CMK (cell line): ENCODE results near the gene FBXO47.
"Not testable (repeated sequence)": the region's sequence is repeated elsewhere in the genome, so short reads cannot be mapped to it uniquely, and the experiment has no call there.

Source experiments
- DNase-seq: peaks from one replicate; pipeline ENCODE4 v3.0.0-alpha.2; 2010; ENCODE audit warnings: low read depth

The FBXO47 gene

DNA sequence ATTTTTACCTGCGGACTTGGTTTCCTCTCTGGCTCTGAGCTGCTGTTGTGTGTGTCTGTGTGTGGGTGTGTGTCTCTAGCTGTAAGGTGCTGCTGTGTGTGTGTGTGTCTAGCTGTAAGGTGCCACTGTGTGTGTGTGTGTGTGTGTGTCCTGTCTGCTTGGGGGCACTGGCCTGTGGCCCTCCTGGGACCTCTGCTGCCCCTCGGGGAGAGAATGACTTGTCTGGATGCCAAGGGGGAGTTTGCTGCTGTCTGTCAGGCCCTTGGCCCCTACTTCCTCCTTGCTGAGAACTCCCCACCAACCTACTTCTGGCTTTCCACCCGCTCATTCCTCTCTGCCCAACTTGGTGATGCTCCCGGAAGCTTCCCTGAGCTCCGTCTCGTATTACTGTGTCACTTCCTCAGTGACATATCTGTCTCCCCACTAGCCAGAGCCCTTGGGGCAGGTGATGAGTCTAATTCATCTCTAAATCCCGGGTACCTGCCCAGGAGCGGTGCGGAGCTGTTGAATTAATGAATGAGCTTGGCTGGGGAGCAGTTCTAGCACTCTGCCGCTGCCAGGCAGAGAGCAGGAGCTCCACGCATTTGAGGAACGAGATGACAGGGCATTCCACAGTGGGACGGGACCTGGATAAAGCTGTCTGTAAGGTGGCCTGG is 45.3 kb downstream of the FBXO47 start:
- DNase-seq = no peak

DNA sequence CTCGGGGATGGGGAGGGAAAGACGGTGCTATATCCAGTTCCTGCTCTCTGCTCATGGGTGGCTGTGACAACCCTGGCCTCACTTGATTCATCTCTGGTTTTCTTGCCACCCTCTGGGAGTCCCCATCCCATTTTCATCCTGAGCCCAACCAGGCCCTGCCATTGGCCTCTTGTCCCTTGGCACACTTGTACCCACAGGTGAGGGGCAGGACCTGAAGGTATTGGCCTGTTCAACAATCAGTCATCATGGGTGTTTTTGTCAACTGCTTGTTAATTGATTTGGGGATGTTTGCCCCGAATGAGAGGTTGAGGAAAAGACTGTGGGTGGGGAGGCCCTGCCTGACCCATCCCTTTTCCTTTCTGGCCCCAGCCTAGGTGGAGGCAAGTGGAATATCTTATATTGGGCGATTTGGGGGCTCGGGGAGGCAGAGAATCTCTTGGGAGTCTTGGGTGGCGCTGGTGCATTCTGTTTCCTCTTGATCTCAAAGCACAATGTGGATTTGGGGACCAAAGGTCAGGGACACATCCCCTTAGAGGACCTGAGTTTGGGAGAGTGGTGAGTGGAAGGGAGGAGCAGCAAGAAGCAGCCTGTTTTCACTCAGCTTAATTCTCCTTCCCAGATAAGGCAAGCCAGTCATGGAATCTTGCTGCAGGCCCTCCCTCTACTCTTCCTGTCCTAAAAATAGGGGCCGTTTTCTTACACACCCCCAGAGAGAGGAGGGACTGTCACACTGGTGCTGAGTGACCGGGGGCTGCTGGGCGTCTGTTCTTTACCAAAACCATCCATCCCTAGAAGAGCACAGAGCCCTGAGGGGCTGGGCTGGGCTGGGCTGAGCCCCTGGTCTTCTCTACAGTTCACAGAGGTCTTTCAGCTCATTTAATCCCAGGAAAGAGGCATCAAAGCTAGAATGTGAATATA is 46.6 kb downstream of the FBXO47 start:
- DNase-seq = no peak

DNA sequence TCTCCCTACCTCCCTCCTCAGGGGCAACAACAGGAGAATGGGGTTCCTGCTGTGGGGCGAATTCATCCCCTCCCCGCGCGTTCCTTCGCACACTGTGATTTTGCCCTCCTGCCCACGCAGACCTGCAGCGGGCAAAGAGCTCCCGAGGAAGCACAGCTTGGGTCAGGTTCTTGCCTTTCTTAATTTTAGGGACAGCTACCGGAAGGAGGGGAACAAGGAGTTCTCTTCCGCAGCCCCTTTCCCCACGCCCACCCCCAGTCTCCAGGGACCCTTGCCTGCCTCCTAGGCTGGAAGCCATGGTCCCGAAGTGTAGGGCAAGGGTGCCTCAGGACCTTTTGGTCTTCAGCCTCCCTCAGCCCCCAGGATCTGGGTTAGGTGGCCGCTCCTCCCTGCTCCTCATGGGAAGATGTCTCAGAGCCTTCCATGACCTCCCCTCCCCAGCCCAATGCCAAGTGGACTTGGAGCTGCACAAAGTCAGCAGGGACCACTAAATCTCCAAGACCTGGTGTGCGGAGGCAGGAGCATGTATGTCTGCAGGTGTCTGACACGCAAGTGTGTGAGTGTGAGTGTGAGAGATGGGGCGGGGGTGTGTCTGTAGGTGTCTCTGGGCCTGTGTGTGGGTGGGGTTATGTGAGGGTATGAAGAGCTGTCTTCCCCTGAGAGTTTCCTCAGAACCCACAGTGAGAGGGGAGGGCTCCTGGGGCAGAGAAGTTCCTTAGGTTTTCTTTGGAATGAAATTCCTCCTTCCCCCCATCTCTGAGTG is 47.7 kb downstream of the FBXO47 start:
- no peak for DNase-seq

DNA sequence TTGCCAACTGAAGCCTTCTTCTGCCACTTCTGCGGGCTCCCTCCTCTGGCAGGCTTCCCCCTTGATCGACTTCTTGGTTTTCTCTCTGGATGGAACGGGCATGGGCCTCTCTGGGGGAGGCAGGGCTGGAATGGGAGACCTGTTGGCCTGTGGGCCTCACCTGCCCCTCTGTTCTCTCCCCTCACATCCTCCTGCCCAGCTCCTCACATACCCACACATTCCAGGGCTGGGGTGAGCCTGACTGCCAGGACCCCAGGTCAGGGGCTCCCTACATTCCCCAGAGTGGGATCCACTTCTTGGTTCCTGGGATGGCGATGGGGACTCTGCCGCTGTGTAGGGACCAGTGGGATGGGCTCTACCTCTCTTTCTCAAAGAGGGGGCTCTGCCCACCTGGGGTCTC is 48.3 kb downstream of the FBXO47 start:
- no peak for DNase-seq

DNA sequence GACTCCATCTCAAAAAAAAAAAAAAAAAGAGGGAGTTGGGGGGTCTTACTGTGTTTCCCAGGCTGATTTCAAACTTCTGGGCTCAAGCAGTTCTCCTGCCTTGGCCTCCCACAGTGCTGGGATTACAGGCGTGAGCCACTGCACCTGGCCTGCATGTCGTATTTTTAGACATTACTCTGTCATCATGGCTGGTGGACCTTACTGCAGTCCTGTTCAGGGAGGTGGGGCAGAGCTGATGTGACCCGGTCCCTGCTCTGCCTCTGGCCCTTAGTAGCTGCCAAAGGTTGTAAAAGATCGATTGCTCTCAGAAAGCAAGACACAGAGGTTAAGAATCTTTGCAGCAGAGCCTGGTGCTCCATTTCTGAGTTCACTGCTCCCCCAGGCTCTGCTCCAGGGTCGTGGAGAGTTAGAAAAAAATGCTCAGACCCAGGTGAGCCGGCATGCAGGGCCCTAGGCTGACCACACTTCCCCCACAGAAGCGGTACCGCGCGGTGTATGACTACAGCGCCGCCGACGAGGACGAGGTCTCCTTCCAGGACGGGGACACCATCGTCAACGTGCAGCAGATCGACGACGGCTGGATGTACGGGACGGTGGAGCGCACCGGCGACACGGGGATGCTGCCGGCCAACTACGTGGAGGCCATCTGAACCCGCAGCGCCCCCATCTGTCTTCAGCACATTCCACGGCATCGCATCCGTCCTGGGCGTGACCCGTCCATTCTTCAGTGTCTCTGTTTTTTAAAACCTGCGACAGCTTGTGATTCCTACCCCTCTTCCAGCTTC is 48.9 kb downstream of the FBXO47 start:
- DNase-seq = no peak

DNA sequence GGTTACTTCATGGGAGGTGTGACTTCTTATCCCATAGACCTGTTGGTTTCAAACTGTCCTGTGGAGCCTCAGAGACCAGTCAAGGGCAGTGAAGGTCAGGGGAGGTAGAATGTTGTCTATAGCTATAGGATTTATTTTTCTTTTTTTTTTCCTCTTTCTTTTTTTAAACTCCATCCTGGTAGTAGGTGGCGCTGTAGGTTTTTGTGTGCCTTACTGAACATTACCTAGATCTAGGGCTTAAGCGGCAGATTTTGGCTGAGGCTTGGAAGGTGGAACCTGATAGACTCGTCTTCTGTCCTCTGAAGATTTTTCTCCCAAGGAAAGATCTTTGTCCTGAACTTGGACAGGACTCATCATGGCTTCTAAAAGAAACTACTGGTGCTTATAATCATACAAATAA is 49.9 kb downstream of the FBXO47 start:
- DNase-seq = no peak

DNA sequence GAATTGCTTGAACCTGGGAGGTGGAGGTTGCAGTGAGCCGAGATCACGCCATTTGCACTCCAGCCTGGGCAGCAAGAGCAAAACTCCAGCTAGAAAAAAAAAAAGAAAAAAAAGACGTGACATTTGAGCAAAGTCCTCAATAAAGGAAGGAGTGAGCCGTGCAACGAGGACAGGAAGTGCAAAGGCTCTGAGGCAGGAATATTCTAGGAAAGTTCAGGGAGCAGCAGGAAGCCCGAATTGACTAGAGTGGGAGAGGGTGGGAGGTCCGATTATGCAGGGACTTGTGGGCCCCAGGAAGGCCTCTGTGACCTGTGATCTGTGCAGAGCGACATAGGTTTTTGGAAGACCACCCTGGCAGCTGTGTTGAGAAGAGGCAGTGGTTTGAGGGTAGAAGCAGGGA is 50.4 kb downstream of the FBXO47 start:
- no peak for DNase-seq

DNA sequence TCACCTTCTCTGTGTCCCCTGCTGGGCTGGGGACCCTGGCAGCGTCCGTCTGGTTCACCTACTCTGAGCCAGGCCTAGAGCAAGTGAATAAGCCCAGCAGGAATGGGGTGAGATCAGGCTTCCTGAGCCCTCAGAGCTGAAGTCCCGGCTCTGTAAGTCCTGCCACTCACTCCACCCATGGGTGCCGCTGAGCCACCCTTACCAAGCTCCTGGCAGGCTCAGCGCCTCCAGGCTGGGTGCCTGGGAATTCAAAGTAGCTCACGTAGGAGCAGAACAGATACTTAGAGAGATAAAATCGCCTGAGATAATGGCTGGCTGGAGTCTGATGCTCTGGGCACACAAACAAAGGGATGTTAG is 51.6 kb downstream of the FBXO47 start:
- no peak for DNase-seq

DNA sequence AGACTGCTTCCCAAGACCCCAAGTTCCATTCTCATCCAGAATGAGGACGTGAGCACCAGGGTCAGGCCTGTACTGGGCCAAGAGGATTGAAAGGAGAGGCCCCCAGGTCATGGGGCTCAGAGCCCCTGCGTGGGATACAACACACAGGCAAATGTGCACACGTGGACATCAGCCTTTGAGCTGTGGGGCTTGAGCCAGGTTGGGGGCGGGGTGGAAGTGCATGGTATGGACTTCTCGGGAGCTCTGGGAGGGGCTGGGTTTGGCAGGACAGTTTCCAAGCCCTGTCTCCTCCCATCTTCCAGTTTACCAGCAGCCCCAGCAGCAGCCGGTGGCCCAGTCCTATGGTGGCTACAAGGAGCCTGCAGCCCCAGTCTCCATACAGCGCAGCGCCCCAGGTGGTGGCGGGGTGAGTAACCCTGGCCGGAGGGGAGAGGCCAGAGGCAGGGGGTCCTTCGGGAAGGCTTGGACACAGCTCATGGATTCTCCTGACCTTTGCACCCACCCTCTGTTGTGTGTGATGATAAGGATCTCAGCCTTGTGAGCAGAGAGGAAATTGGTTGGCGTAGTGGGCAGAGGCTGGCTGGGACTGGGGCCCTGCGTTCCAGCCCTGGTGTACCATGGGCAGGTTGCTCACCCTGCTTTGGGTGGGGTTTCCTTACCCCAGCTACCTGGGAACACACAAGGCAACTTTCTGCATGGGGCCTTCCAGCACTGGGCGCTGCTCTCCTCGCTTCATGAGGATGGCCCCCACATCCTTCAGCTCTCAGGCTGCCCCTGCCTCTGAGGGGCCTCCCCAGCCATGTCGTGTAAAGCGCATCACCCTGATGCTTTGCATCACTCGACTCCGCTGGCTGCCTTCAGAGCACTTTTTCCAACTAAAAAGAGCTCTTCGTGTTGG is 52.2 kb downstream of the FBXO47 start:
- DNase-seq = no peak

DNA sequence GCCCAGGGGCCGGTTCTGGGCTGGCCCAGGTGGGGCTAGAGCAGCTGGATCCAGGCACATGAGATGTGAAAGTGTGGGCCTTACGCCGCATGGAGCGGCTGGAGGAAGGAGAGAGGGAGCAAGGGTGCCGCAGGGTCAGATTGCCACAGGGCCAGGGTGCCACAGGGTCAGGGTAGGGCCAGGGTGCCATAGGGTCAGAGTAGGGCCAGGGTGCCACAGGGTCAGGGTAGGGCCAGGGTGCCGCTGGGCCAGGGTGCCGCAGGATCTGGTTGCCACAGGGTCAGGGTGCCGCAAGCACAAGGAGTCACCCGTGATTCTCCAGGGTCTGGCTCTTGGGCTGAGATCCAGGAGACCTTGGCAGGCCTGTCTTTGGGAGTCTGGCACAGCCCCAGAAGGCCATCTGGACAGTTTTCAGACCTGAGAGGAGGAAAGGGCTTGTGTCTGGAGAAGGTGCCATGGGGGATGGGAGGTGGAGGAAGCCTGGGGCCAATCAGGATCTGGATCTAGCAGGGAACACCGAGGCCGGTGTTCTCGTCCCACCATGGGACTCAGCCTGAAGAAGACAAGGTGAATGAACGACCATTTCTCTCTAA is 54.9 kb downstream of the FBXO47 start:
- no peak for DNase-seq

DNA sequence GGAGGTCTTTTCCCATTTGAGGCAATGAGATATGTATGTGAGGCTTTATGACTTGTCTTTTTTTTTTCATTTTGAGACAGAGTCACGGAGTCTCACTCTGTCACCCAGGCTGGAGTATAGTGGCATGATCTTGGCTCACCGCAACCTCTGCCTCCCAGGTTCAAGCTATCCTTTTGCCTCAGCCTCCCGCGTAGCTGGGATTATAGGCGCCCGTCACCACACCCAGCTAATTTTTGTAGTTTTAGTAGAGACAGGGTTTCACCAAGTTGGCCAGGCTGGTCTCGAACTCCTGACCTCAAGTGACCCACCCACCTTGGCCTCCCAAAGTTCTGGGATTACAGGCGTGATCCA is 55.5 kb downstream of the FBXO47 start:
- DNase-seq = not testable (repeated sequence)

DNA sequence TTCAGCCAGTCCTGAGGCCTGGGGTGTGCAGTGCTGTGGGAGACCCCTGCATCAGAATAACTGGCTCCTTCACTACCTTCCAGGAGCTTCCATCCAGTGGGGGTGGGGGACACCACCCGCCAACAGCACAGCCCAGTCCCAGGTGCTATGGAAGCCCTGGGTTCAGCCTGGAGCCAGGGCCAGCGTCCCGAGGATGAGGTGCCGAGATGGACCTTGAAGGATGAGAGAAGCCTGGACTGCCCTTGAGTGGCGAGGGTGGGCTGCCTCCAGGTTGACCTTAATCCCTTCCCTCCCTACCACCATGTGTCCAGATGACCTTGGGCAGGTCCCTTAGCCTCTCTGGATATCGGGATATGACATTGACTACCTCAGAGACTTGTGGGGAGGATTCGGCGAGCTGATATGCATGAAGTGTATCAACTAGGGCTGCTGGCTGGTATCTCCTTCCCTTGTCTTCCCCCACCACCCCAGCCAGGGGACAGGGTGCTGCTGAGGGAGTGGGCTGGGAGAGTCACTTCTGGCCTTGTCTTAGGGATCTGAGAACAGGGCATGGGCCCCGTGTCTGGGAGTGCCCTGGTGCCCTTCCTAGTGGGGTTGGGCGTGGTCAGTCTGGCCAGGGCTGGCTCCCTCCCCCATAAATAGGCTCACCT is 56.0 kb downstream of the FBXO47 start:
- DNase-seq = no peak

DNA sequence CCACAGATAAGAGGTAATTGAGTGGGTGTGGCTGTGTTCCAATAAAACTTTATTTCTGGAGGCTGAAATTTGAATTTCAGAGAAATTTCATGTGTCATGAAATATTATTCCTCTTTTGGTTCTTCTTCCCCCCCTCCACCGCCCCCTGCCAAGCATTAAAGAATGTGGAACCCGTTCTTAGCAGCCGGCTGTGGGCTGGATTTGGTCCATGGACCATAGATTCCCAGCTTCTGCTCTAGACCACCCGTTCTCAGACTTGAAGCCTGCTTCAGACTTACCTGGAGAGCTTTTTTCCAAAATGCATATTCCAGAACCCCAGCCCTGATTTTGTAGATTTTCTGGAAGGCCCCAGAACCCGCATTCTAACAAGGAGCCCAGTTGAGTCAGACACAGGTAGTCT is 56.9 kb downstream of the FBXO47 start:
- DNase-seq = no peak

DNA sequence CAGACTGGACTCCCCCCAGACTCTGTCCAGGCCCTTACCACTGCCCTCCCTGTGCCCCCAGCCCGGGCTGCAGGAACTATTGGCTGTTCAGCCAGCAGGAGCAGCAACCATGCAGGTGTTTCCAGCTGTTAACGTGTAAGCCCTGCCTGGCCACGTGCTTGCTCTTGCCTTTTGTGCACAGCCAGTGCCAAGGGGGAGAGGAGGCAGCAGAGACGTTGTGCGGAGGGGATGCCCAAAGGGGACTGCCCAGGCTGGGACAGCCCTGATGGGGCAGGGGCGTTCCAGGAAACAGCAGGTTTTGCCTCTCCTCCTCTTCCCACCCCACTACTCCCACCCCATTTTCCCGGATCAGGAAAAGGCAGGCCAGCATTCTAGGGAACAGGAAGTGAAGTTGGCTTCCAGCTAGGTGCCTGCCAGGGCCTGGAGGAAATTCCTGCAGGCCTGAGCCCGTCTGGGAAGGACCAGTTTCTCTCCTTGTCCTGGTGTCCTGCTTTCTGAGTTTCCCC is 58.5 kb downstream of the FBXO47 start:
- no peak for DNase-seq

DNA sequence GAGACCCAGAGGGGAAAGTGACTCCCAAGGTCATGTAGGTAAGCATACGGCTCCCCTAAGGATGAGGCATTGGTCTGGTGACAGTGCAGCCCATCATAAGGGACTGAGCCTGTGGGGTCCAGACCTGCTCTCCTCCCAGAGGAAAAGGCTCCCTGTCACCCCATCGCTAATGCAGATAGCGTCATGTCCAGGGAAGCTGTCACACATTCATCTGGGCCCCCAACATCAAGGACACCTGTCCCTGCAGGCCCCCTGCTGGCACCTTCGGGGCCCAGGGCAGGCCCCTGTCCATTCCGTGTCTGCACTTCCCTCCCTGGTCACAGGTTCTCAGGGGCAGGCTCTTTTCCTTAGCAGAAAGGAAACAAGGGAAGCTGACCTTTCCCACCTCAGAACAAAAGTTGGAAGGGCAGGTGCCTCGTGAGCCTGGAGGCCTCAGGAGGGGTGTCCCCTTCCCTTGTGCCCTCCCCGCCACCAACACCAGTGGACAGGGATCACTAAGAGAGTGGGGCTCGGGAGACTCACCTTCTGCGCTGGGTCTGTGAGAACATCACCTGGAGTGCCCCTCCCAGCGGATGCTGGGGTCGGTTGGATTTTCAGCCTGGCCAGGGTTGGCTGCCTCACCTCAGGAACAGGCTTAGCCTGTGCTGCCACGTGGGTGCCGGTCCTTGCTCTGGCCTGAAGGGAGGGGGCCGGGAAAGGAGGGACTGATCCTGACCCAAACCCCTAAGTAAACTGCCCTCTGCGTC is 59.1 kb downstream of the FBXO47 start:
- no peak for DNase-seq

DNA sequence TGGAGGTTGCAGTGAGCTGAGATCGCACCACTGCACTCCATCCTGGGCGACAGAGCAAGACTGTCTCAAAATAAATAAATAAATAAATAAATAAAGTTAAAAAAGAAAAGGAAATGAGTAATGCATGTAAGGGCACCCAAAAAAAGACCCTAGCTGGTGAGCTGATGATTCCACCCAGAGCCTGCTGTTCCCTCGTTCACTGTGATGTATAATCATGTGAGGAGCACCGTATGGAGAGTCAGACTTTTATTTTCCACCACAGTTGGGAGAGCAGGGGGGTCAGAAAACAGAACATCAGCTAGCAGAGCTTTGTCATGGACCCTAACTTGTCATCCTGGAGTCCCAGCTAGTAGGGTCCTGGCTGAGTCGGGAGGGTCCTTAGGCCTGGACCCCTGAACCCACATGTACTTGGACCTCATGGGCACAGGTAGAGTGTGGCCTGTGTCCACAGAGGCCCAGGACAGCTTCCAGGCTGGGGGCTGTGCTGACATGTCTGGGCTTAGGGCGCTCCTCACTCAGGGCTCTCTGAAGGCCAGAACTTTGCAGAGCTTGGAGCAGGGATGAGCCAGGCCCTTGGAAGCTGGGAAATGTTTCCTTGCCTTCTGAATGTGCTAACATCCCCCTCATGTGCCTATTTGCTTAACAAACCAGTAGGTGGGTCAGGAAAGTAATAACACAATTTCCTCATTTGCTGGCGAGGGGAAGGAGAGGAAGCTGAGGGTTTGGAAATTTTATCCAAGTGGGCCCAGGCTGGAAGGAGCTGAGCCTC is 60.6 kb downstream of the FBXO47 start:
- DNase-seq = no peak

DNA sequence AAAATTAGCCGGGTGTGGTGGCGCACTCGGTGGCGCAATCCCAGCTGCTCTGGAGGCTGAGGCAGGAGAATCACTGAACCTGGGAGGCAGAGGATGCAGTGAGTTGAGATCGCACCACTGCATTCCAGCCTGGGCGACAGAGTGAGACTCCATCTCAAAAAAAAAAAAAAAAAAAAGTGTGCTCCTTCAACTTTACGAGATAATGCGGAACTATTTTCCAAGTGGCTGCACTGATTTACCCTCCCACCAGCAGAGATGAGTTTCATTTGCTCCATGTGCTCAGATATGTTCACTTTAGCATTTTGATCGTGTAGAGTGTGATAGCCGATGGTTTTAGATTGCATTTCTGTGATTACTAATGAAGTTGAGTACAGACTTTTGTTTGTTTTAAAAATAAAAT is 61.8 kb downstream of the FBXO47 start:
- no peak for DNase-seq

DNA sequence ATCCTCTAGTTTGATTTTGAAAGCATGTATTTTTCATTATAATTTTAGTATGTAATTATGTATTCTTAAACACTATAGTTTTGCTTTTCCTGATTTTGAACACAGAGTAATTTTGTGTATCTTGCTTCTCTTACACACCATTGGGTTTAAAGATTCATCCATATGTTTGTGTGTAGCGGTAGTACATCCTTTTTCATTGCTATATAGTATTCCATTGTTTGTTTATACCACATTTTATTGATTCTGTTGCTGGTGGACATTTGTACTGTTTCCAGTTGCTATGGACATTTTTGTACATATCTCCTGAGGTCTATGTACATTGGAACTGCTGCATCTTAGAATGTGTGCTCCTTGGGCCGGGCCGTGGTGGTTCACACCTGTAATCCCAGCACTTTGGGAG is 62.3 kb downstream of the FBXO47 start:
- no peak for DNase-seq

DNA sequence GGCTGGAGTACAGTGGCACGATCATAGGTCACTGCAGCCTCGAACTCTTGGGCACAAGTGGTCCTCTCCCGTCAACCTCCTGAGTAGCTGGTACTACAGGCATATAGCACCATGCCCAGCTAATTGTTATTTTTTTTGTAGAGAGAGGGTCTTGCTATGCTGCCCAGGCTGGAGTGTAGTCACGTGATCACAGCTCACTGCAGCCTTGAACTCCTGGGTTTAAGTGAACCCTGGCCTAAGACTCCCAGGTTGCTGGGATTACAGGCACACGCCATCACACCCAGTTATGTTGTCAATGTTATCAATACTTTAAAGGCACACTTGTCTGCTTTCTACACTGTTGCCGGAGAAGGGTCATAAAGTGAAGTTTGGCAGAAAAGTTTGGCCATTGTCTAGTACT is 63.8 kb downstream of the FBXO47 start:
- no peak for DNase-seq
